Stimulated activated CD8-positive, alpha-beta memory T cell treated with anti-CD3 and anti-CD28 coated beads, Interleukin-15, amount 100 ng/mL, for 1 hour (primary cell): ENCODE measurements around the gene GHDC.
"Not testable (repeated sequence)": the region's sequence is repeated elsewhere in the genome, so short reads cannot be mapped to it uniquely, and the experiment has no call there.

Source experiments
- DNase-seq: peaks from one replicate; pipeline ENCODE4 v3.0.0-alpha.2; 2020; ENCODE audit warnings: low read depth

GHDC gene

GRCh38 chr17:42203354-42203753 lies 9.1 kb upstream of the GHDC start:
- no peak for DNase-seq

GRCh38 chr17:42202696-42203095 lies 8.4 kb upstream of the GHDC start:
- DNase-seq: no peak

GRCh38 chr17:42202159-42202558 lies 7.9 kb upstream of the GHDC start:
- no peak for DNase-seq

DNA sequence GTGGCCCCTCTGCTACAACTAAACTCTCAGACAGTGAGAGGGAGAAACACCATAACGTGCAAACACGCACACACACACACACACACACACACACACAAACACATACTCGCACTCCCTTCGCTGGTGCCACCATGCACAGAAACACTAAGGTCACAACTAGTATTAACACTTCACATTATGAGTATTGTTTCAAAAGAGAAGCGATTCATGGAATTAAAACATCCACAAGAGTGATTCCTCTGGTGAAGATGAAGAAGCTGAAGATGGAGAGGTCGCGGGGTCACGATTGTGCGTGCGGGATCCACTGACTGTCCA lies 7.1 kb upstream of the GHDC start:
- no peak for DNase-seq

DNA sequence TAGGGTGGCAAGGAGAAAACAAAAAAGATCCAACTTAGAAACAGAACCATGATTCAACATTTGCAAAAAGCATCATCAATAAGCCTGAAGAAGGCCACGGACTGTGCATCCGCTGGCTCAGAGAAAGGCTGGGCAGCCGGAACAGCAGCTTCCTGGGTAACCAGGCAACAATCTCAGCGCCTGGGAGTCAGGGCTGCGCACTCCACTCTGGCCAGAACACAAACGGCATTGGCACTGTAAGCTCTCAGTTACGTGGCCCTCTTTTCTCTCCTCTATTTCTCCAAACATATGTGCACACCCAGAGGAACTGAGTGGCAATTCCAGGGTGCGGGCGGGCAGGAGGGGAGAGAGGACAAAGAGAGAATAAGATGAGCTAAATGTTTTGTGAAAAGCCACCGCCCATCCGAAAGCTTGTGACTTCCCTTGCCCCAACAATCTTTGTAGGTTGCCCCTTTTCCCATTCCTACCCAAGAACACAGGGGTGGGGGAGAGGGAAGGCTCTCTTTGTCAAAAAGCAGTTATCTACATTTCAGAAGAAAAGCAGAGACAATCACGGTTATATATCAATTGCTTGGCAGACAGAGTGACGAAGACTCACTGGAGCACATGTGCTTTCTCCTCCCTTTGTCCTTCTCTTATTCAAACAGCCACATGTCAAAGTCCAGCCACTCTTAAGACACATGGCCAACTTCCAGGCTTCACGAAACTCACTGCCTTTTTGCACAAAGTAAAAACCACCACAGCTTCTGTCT lies 6.6 kb upstream of the GHDC start:
- no peak for DNase-seq

- DNase-seq: no peak
These were observed 5.2 kb upstream of the GHDC start for GRCh38 chr17:42199416-42200011.

- no peak for DNase-seq
These were observed 4.6 kb upstream of the GHDC start for GRCh38 chr17:42198897-42199296.

DNA sequence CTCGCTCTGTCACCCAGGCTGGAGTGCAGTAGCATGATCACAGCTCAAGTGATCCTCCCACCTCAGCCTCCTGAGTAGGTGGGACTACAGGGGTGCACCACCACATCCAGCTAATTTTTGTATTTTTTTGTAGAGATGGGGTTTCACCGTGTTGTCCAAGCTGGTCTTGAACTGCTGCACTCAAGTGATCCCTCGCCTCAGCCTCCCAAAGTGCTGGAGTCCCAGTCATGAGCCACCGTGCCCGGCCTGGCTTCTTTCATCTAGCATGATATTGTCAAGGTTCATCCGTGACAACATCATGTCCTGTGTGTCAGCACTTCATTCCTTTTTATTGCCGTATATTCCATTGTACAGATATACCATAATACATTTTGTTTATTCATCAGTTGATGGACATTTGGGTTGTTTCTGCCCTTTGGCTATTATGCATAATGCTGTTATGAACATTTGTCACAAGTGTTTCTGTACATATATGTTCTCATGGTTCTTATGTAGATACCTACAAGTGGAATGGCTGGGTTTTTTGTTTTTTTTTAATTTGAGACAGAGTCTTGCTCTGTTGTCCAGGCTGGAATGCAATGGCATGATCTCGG lies 3.4 kb upstream of the GHDC start:
- no peak for DNase-seq

- no peak for DNase-seq
These were observed 902 bp downstream of the GHDC start for GRCh38 chr17:42193216-42193968.

DNA sequence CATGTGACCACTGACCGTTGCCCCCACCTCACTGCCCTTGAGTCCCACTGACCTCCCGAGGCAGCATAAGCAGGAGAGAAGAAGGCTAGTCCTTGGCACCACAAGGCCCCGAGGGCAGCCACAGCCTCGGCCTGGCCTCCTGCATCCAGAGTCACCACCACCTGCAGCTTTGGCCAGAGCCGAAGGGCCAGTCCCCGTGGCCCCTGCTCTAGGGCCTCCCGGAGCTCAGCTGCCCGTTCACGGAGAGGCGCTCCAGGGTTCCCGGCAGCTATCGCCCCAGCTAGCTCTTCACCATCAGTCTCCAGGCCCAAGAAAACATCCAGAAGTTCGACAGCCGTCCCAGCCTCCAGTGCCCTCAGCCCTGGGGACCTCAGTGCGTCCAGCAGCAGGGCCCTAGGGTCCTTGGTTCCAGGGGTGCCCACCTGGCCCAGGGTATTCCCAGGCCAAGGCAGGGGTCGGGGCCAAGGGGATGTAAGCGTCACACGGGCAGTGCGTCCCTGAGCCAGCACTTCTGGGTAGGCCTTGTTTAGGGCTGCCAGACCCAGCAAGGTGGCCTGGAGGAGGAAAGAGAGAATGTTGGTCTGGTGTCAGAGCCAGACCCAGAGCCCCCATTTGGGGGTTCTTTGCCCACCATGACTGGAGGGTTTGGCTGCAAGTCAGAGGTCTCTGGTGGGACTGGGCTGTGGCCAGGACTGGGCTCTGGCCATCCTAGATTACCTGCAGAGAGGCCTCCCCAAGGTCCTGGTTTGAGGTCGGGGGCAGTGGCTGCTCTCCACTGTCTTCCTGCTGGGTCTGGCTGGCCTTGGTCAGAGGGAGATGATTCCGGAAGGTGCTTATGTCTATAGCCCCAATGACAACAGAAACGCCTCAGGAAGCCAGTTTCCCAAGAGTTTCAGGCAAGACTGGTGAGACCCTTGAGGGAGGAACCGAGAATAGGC lies 1.8 kb downstream of the GHDC start:
- DNase-seq: no peak

- no peak for DNase-seq
These were observed 3.1 kb downstream of the GHDC start for GRCh38 chr17:42191275-42191608.

- DNase-seq: no peak
These were observed 3.6 kb downstream of the GHDC start for GRCh38 chr17:42190491-42191274.

- DNase-seq: no peak
These were observed 4.7 kb downstream of the GHDC start for GRCh38 chr17:42189651-42189965.

GRCh38 chr17:42188749-42189650 lies 5.3 kb downstream of the GHDC start:
- DNase-seq: no peak

GRCh38 chr17:42187833-42188232 lies 6.5 kb downstream of the GHDC start:
- DNase-seq: no peak

GRCh38 chr17:42186191-42186590 lies 8.1 kb downstream of the GHDC start:
- DNase-seq: not testable (repeated sequence)

DNA sequence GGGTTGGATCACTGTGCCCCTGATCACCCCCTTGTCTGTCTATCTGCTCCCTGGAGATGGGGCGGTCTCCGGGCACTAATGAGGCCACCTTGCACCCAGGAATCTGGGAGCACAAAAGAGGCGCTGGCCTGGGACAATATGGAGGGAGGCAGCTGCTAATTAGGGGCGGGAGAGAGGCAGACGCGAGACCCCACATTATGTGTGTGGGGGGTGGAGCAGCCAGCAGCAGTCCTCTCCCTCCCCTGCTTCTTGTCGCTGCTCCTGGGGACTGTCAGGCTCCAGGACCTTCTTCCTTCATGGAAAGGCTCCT lies 8.7 kb downstream of the GHDC start:
- no peak for DNase-seq

DNA sequence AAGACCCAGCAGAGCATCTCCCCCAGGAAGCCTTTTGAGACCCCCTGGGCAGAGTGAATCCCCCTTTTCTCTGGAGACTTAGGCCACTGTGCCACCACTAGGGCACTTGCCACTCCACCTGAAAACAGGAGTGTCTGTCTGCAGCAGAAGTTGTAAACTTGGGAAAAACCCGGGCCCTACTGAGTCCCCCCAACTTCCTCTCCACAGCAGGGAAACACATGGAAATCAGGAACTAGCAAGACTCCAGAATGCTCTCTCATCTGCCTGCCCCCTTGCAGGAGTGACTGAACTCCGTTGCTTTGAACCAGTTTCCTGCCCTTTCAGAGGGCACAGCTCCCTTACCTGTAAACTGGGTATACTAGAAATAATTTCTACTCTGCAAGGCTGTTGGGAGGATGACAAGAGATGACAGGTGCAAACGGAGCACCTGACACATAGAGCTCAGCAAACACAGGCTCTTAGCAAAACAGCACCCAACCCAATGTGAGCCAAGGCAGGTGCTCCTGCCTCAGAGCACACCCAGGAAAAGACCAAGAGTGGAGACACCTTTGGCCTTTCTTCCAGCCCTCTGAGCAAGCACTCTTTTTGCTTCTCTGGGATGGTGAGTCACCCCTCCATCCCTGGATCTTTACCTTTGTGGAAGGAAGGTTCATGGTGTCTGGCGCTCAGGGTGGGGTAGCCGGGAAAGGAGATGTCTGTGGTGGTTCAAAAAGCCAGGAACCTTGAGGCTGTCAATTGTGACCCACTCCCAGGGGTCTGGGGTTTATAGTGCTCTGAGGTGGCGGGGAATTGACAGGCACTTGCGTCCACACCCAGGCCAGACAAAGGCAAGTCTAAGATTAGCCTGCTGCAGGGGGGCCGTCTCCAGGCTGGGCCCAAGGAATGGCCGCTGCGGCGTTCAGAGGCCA lies 9.3 kb downstream of the GHDC start, which contains the start of gene HCRT:
TSS of gene HCRT (minus strand) at position 740 of the 908 bp plus-strand sequence. CDS start at position 653, 87 bp downstream.
- DNase-seq: no peak
